Measurements from ENCODE around the gene GMDS.
"Not testable (repeated sequence)": the region's sequence is repeated elsewhere in the genome, so short reads cannot be mapped to it uniquely, and the experiment has no call there.

Gene GMDS

DNA sequence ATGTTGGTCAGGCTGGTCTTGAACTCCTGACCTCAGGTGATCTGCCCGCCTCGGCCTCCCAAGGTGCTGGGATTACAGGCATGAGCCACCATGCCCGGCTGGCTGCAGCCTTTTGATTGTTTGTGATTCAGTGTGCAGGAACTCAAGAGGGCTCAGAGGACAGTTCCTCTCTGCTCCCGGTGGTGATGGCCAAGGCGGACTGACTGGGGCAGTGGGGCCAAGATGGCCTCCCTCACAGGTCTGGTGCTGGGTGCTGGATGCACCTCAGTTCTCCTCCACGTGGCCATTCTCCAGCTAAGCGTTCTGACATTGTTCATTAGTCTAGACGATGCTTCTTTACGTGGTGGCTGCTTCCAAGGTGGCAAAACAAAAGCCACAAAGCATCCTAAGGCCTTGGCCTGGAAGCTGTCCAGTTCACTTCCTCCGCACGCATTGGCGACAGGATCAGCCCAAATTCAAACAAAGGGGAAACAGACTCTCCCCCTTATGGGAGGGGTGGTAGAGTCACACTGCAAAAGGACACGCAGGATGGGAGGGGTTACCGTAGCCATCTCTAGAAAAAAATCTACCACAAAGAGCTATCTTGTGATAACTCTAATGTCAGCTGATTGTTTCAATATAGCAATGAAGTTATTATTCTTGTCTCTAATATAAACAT lies 488.8 kb downstream of the GMDS start:
- no peak for DNase-seq
- H3K4me1 ChIP-seq, result peaks cover 5% of the 10 kb centered on the region
- H3K4me3 ChIP-seq (ENCODE audit: low read depth, low read length), result no peak overlapping the region
- no peaks in the 10 kb centered on the region for H3K36me3 ChIP-seq
- TF ChIP-seq, protein P1, sequence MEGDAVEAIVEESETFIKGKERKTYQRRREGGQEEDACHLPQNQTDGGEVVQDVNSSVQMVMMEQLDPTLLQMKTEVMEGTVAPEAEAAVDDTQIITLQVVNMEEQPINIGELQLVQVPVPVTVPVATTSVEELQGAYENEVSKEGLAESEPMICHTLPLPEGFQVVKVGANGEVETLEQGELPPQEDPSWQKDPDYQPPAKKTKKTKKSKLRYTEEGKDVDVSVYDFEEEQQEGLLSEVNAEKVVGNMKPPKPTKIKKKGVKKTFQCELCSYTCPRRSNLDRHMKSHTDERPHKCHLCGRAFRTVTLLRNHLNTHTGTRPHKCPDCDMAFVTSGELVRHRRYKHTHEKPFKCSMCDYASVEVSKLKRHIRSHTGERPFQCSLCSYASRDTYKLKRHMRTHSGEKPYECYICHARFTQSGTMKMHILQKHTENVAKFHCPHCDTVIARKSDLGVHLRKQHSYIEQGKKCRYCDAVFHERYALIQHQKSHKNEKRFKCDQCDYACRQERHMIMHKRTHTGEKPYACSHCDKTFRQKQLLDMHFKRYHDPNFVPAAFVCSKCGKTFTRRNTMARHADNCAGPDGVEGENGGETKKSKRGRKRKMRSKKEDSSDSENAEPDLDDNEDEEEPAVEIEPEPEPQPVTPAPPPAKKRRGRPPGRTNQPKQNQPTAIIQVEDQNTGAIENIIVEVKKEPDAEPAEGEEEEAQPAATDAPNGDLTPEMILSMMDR (IDR thresholded peaks at IDR 0.05; ENCODE audit: low read depth, low read length), result no peak
- no peaks in the 10 kb centered on the region for H3K9me3 ChIP-seq
- no peaks in the 10 kb centered on the region for H3K27me3 ChIP-seq

DNA sequence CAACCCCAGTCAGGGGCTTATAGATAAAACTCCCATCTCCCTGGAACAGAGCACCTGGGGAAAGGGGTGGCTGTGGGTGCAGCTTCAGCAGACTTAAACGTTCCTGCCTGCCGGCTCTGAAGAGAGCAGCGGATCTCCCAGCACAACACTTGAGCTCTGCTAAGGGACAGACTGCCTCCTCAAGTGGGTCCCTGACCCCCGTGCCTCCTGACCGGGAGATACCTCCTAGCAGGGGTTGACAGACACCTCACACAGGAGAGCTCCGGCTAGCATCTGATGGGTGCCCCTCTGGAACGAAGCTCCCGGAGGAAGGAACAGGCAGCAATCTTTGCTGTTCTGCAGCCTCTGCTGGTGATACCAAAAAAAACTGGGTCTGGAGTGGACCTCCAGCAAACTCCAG lies 494.3 kb downstream of the GMDS start:
- H3K36me3 ChIP-seq; H3K9me3 ChIP-seq; DNase-seq; H3K4me1 ChIP-seq; H3K4me3 ChIP-seq (ENCODE audit: low read depth, low read length); H3K27me3 ChIP-seq: not testable (repeated sequence)

DNA sequence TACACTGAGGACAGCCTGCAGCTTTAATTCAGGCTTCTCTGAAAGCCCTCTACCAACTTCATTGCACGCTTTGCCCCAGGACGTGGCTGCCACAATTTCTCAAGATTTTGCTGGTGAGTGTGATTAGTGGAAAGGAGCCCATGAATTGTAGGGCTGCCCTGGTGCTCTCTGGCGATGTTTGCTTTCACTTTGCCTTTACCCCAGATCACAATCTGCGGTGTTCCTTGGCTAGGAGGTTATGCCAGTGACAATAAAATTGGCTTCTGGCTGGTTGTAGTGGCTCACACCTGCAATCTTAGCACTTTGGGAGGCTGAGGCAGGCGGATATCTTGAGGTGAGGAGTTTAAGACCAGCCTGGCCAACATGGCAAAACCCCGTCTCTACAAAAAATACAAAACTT lies 496.4 kb downstream of the GMDS start:
- no peaks in the 10 kb centered on the region for H3K4me1 ChIP-seq
- no peaks in the 10 kb centered on the region for H3K27me3 ChIP-seq
- H3K36me3 ChIP-seq, result no peaks in the 10 kb centered on the region
- TF ChIP-seq, protein P1 (IDR thresholded peaks at IDR 0.05; ENCODE audit: low read depth, low read length), result no peak
- no peaks in the 10 kb centered on the region for H3K9me3 ChIP-seq
- no peak for DNase-seq
- H3K4me3 ChIP-seq (ENCODE audit: low read depth, low read length), result no peak overlapping the region

DNA sequence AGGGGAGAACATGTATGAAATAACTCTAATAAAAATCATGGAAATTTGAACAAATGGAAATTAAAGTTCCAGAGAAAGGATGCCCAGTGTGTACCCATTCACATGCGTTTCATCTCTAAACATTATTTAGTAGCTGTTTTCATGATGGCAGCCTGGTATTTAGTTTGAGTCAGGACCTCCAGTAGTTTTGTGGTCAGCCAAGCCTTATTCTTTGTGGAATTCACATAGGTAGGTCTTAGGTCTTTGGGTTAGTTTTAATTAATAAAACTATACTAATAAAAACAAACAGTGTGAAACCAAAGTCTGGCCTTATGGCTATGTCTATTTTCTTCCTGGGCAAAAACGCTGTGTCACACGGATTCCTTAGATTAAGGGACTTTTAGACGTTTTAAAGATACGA lies 497.9 kb downstream of the GMDS start:
- Histone ChIP-seq H3K4me3 (ENCODE audit: low read depth, low read length) (no peak overlapping the region), H3K4me1 (no peaks in the 10 kb centered on the region), H3K27me3 (no peaks in the 10 kb centered on the region), H3K36me3 (no peaks in the 10 kb centered on the region), H3K9me3 (no peaks in the 10 kb centered on the region)
- no peak for DNase-seq
- TF ChIP-seq, protein P1 (IDR thresholded peaks at IDR 0.05; ENCODE audit: low read depth, low read length), result no peak

DNA sequence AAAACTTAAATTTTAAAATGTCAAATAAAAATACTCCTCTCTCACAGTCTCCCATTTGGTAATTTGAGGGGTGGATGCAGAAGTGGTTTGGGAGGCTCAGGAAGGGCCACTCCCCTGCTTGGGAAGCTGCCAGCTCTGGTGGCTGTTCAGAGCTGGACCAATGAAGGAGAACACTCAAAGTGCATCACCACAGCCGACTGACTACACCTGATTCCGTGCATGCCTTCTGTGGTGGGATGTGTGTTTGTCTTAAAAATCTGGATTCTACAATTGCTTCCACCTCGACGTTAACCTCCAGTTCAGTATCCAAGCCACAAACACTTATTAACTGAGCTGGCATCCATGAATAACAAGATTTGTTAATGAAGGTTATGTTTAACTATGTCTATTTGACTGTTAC lies 498.4 kb downstream of the GMDS start:
- no peak for DNase-seq
- TF ChIP-seq, protein P1 (IDR thresholded peaks at IDR 0.05; ENCODE audit: low read depth, low read length), result no peak
- Histone ChIP-seq H3K4me3 (ENCODE audit: low read depth, low read length) (no peak overlapping the region), H3K4me1 (no peaks in the 10 kb centered on the region), H3K9me3 (no peaks in the 10 kb centered on the region), H3K27me3 (no peaks in the 10 kb centered on the region), H3K36me3 (no peaks in the 10 kb centered on the region)

DNA sequence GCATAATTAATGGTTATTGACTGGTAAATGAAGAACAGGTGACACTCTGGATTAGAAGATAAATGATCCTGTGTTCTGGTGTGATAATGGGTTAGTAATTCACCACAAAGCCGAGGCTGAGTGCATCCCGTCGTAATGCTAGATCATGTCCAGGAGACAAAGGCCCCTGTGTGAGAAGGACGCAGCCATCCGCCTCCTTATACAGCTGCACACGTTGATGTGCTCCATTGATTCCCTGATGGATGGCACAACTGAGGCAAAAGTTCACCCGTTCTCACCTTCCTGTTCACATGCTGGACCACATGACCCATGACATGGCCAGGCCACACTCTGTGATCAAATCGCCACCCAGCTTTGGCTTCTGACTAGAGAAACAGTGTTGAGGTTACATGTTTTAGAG lies 499.6 kb downstream of the GMDS start:
- TF ChIP-seq, protein P1 (IDR thresholded peaks at IDR 0.05; ENCODE audit: low read depth, low read length), result no peak
- no peak for DNase-seq
- no peaks in the 10 kb centered on the region for H3K36me3 ChIP-seq
- no peaks in the 10 kb centered on the region for H3K27me3 ChIP-seq
- H3K4me3 ChIP-seq (ENCODE audit: low read depth, low read length), result no peak overlapping the region
- no peaks in the 10 kb centered on the region for H3K4me1 ChIP-seq
- no peaks in the 10 kb centered on the region for H3K9me3 ChIP-seq

DNA sequence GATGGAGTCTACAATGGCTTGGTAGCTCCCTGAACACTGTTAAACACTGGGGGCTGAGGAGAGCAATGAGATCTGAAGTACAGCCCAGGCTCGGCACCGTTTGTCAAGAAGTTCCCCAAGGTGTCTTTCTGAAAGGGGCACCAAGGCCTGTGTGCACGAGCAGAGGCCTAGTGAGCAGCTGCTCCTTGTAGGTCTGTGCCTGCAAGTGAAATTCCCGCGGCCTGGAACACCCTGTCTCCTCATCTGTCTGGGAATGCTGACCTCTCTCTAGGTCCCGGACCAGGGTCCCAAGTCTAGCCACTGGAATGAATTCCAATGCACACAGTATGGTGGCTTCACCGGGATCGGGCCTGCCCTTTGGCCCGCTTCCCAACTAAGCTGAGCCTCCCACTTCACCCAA lies 500.9 kb downstream of the GMDS start:
- no peaks in the 10 kb centered on the region for H3K4me1 ChIP-seq
- no peaks in the 10 kb centered on the region for H3K9me3 ChIP-seq
- no peak for DNase-seq
- no peaks in the 10 kb centered on the region for H3K36me3 ChIP-seq
- H3K27me3 ChIP-seq, result no peaks in the 10 kb centered on the region
- TF ChIP-seq, protein P1 (IDR thresholded peaks at IDR 0.05; ENCODE audit: low read depth, low read length), result no peak
- no peak overlapping the region for H3K4me3 ChIP-seq (ENCODE audit: low read depth, low read length)
